LNCaP clone FGC (cell line): Measurements from ENCODE around the gene MAMLD1.

Experiments
- DNase-seq: peaks from one replicate; pipeline ENCODE4 v3.0.0-alpha.2; 2011; ENCODE audit warnings: low read depth
- H3K4me3 ChIP-seq: 2 replicates; pipeline ENCODE4 v1.5.1; 2011; ENCODE audit warnings: mild to moderate bottlenecking, low read depth, low read length, control low read depth
- TF ChIP-seq, protein P1 (sequence below): IDR thresholded peaks from 2 replicates; pipeline ENCODE4 v1.5.1; 2012; ENCODE audit warnings: mild to moderate bottlenecking; ENCODE audit not compliant: control insufficient read depth, insufficient read depth; ENCODE audit errors: extremely low read depth

The MAMLD1 gene

DNA sequence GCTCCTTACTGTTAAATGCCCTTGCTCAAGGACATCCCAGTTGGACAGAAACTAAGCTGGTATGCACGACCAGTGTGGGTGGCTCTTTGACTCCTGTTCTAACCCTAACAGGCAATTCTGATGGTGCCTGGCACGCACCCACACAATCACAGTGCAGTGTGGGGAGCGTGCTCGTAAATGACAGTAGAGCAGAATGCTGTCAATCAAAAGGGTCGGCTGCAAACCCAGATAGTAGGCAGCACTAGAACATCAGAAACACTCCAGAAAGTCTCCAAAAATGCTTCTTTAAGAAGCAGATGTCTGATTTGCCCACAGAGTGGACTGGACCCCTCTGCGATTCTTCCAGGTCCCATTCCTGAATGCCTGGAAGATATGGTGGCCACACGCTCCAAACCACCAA, 167.7 kb downstream of the MAMLD1 start:
- no peak overlapping the region for H3K4me3 ChIP-seq
- DNase-seq, result no peak
- TF ChIP-seq, protein P1, sequence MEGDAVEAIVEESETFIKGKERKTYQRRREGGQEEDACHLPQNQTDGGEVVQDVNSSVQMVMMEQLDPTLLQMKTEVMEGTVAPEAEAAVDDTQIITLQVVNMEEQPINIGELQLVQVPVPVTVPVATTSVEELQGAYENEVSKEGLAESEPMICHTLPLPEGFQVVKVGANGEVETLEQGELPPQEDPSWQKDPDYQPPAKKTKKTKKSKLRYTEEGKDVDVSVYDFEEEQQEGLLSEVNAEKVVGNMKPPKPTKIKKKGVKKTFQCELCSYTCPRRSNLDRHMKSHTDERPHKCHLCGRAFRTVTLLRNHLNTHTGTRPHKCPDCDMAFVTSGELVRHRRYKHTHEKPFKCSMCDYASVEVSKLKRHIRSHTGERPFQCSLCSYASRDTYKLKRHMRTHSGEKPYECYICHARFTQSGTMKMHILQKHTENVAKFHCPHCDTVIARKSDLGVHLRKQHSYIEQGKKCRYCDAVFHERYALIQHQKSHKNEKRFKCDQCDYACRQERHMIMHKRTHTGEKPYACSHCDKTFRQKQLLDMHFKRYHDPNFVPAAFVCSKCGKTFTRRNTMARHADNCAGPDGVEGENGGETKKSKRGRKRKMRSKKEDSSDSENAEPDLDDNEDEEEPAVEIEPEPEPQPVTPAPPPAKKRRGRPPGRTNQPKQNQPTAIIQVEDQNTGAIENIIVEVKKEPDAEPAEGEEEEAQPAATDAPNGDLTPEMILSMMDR, result no peak

DNA sequence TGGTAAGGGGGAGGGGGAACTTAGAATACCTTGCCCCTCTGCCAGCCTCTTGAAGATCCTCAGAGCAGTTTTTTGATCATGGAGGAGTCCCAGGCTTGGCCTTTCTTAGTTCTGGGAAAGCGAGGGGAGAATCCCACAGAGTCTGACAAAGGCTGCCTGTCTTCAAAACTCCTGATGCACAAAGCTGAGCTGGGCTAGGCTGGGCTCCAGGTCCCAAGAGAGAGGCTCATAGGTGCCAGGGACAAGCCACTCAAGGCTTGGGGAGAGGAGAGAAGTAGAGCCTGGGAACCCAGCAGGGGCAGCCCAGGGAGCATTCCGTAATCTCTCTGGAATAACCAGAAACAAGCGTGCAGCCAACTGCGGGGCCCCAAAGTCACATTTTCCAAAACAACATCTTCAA, 168.3 kb downstream of the MAMLD1 start:
- DNase-seq, result no peak
- H3K4me3 ChIP-seq, result no peak overlapping the region
- TF ChIP-seq, protein P1, result no peak

DNA sequence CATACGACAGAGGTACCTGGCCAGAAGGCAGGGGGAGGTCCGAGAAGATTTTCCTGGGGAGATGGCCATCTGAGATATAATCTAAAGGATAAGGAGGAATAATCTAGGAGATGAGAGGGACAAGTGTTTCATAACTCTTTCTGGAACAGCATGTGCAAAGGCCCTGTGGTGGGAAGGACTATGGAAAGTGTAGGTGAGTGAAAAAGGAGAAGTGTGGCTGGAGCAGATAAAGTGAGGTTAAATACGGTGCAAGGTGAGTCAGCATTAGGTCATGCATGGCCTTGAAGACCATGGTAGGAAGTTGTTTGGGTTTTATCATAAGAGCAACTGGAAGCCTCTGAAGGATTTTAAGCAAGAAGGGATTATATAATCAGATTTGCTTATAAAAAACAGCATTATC, 170.7 kb downstream of the MAMLD1 start:
- H3K4me3 ChIP-seq, result no peak overlapping the region
- DNase-seq, result no peak
- TF ChIP-seq, protein P1, result no peak

DNA sequence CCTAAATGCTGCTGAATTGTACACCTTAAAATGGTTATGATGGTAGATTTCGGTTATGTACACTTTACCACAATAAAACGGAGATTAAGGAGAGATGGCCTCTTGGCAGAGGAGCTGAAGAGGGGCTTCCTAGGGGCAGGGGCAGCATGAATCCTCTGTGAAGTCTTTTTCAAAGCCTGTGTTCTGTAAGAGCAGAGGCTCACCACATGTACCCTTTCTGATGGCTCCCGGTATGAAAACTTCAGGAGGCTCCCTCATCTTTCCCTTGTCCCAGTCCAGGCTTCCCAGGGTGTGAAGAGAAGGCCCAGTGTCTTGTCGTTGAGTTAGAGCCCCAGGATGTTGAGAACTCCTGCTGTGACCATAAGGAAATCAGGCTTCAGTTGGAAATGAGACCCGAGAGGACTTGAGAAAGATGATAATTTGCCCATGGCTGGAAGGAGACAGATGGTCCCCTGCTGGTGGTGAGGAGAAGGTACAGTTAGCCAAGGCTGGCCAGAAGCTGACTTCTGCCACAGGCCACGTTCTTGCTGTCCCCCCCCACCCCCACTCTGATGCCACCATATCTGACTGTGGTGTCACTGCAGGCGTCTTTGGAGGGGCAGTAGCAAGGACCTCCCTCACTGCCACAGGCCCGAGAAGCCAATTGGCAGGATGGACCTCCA, 173.5 kb downstream of the MAMLD1 start:
- no peak overlapping the region for H3K4me3 ChIP-seq
- DNase-seq, result no peak
- TF ChIP-seq, protein P1, result no peak

DNA sequence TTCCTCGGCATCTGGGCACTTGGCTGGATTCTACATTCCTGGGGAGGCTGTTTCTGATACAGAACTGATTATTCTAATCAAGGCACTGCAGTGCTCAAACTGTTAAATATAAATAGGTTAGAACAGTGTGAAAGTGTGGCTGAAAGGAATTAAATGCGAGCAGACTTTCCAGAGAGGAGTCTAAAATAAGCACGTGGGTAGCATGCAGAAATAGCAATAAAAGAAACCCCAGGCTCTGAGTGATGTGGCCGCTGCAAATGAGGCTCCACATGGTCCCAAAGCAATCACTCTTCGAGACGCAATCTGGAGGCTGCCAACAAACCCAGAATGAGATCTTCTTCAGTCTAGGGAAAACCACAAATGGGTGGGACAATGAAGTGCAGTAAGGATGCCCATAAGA, 174.7 kb downstream of the MAMLD1 start:
- no peak overlapping the region for H3K4me3 ChIP-seq
- DNase-seq, result no peak
- TF ChIP-seq, protein P1, result no peak

DNA sequence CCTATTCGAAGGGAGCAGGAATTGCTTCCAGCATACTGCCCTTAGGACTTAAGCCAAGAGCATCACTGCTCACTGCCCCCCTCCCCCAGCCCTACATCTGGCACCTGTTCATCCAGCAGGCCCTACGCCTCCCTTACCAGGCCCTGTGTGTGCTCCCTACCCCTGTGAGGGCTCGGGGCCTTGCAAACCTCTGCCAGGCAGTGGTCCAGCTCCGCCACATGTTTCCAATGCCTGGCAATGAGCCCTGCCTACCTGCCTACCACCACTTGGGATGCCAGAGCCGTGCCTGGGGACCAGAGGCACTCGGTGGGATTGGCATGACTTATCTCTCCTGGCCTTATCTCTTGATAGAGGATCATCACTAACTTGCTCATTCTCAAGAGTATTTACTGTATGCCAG, 177.8 kb downstream of the MAMLD1 start:
- TF ChIP-seq, protein P1, result no peak
- no peak for DNase-seq
- no peak overlapping the region for H3K4me3 ChIP-seq

DNA sequence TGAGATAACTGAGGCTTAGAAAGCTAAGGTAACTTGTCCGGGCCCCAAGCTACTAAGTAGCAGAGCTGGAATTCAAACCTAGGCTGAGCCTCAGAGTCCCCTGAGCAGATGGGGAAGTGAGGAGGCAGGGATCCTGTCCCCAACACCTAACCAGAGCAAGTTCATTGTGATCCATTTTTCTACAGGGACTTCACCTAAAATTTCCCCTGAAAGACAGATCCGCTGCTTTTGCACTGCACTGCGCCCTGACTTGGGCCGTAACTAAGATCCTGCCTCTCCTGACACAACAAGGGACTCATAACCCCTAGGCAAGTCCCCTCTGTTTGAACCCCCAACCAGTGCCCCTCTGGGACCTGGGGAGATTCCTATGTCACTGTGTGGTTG, 179.7 kb downstream of the MAMLD1 start:
- DNase-seq, result no peak
- H3K4me3 ChIP-seq, result no peak overlapping the region
- TF ChIP-seq, protein P1, result no peak
